Frontal cortex (tissue), 4 donors: ENCODE measurements around the gene PARP9. TPM values are rescaled to one million over a fixed set of nuclear protein-coding genes. Genes with fewer than 3 reads are reported as not detected.
"Not testable (repeated sequence)": the region's sequence is repeated elsewhere in the genome, so short reads cannot be mapped to it uniquely, and the experiment has no call there.

Source experiments
- DNase-seq, 2 donors: peaks; one replicate each; pipeline ENCODE4 v3.0.0; 2012; ENCODE audit warnings: low spot score in 2 of 2
- FAIRE-seq: peaks from 2 replicates; lab custom pipeline; 2012; peaks lifted over from hg19 to GRCh38; lab: Jason Lieb, UNC
- small RNA-seq: library from RNA; depleted of rRNA; stranded (forward); fragments of <200 nt; gene quantifications from one replicate; pipeline ENCODE3, GENCODE V24; 2014
- total RNA-seq: library from RNA; depleted of rRNA; stranded (reverse); fragments of >200 nt; gene quantifications from one replicate; pipeline ENCODE4 v1.2.3, GENCODE V29; 2014
- donor health status: control.
- donor health status: control.
- donor health status: control.

PARP9 gene
- total RNA-seq, 1 donor from 2014 or later: 4.1 TPM

GRCh38 chr3:122500964-122501363, 63.1 kb downstream of the PARP9 start:
- not testable (repeated sequence) for FAIRE-seq, DNase-seq

GRCh38 chr3:122498152-122498551, 65.9 kb downstream of the PARP9 start:
- FAIRE-seq (no peak), DNase-seq (no peak)

GRCh38 chr3:122497425-122497824, 66.7 kb downstream of the PARP9 start:
- FAIRE-seq (no peak), DNase-seq (no peak)

- DNase-seq (no peak), FAIRE-seq (no peak)
Measured at GRCh38 chr3:122496508-122496907, 67.6 kb downstream of the PARP9 start.

DNA sequence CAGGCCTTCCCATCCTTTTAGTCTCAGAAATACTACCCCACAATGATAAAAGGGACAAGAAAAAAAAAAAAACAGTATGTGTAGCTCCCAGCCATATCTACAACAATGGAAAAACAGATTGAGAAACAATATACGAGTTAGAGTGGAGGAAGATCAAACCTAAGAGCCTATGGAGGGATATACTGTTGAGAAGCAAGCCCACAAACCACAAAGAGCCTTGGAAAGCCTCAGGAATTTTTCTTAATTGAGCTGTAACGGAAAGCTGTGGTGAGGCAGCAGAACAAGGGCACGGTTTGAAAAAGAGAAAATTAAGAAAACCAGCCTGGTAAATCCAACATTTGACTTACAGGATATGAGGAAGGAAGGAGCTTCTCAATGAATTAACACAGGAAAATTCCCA, 70.8 kb downstream of the PARP9 start:
- FAIRE-seq (no peak), DNase-seq (no peak)

DNA sequence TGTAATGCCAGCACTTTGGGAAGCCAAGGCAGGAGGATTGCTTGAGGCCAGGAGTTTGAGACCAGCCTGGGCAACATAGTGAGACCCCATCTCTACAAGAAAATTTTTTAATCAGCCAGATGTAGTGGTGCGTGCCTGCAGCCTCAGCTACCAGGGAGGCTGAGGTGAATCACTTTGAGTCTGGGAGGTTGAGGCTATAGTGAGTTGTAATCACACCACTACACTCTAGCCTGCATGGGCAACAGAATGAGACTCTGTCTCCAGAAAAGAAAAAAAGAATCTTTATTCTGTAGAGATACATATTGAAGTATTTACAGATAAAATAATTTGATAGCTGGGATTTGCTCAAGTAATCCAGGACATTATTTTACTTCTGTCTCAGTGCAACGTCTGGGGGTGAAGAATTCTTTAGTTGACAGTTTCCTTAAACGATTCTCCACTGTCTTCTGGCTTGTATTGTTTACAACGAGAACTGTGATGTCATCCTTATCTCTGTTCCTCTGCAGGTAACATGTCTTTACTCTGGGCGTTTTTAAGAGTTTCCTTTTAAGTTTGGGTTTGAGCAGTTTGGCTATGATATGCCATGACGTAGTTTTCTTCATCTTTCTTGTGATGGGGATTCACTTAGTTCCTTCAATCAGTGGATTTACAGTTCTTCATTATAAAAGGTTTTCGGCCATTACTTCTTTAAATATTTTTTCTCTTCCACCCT, 75.7 kb downstream of the PARP9 start:
- no peak for FAIRE-seq
- no peak for DNase-seq

DNA sequence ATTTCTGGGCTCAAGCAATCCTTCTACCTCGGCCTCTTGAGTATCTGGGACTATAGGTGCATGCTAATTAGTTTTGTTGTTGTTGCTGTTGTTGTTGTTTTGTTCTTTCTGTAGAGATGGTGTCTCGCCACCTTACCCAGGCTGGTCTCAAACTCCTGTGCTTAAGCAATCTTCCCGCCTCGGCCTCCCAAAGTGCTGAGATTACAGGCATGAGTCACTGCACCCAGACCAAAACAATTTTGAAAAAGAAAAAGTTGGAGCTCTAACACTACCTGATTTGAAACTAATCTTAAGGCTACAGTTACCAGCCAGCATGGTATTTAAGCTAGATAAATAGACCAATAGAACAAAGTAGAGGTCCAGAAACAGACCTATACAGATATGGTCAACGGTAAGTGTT, 79.1 kb downstream of the PARP9 start:
- no peak for DNase-seq
- FAIRE-seq: no peak

DNA sequence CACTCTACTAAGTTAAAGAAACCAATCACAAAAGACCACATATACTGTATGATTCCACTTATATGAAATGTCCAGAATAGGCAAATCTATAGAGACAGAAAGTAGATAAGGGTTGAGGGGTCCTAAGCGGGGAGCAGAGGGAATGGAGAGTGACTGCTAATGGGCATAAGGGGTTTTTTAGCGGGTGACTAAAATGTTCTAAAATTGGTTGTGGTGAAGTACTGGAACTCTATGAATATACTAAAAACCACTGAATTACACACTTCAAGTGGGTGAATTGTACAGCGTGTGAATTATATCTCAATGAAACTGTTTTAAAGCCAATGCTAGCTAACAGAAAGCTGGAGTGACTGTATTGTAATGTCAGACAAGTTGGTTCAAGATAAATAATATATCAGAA, 82.7 kb downstream of the PARP9 start:
- DNase-seq (no peak), FAIRE-seq (no peak)

Small RNA genes within 50 kb of the gene (small RNA-seq; reads per million reads assigned to genes)
- not detected for gene AC096861.1

Other genes starting within 250 kb of the PARP9 start
- gene CSTA, start 239.1 kb downstream of the PARP9 start, total RNA-seq: not detected
- 24.5 TPM for gene MIX23, start 181.1 kb downstream of the PARP9 start, total RNA-seq
- gene FAM162A, start 180.1 kb downstream of the PARP9 start, total RNA-seq: 9.0 TPM
- 9.4 TPM for gene WDR5B, start 148.2 kb downstream of the PARP9 start, total RNA-seq
- gene KPNA1, start 49.4 kb downstream of the PARP9 start, total RNA-seq: 46.5 TPM
- gene DTX3L, start within 50 bp of the PARP9 start, total RNA-seq: 2.4 TPM
- gene PARP15, start 13.3 kb upstream of the PARP9 start, total RNA-seq: not detected
- 7.3 TPM for gene PARP14, start 116.5 kb upstream of the PARP9 start, total RNA-seq
- gene HSPBAP1, start 229.5 kb upstream of the PARP9 start, total RNA-seq: 9.4 TPM
- gene SLC49A4, start 230.8 kb upstream of the PARP9 start, total RNA-seq: 20.0 TPM